ENCODE results near the gene CTSG.

CTSG gene, protein sequence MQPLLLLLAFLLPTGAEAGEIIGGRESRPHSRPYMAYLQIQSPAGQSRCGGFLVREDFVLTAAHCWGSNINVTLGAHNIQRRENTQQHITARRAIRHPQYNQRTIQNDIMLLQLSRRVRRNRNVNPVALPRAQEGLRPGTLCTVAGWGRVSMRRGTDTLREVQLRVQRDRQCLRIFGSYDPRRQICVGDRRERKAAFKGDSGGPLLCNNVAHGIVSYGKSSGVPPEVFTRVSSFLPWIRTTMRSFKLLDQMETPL

DNA sequence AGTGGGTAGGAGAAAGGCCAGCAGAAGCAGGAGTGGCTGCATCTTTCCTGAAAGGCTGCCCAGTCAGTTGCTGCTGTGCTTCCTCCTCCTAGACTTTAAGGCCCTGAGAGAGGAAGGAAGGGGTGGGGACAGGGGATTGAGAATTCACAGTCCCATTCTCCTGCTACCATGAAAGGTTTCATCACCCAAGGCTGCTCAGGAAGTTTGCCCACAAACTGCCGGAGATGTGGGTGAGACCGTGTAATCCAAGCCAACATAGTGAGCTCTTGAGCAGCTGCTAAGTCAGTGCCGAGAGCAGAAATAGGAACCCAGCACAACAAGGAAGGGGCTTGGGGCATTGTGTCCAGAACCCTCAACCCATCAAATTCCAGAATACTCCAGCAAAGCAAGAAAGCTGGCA is at the start of gene CTSG:
CTSG (minus strand) TSS at position 69 of the 400 bp plus-strand sequence; CDS start at position 42, 27 bp downstream.
- TF ChIP-seq, protein P1, sequence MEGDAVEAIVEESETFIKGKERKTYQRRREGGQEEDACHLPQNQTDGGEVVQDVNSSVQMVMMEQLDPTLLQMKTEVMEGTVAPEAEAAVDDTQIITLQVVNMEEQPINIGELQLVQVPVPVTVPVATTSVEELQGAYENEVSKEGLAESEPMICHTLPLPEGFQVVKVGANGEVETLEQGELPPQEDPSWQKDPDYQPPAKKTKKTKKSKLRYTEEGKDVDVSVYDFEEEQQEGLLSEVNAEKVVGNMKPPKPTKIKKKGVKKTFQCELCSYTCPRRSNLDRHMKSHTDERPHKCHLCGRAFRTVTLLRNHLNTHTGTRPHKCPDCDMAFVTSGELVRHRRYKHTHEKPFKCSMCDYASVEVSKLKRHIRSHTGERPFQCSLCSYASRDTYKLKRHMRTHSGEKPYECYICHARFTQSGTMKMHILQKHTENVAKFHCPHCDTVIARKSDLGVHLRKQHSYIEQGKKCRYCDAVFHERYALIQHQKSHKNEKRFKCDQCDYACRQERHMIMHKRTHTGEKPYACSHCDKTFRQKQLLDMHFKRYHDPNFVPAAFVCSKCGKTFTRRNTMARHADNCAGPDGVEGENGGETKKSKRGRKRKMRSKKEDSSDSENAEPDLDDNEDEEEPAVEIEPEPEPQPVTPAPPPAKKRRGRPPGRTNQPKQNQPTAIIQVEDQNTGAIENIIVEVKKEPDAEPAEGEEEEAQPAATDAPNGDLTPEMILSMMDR (IDR thresholded peaks at IDR 0.05; ENCODE audit: control insufficient read depth, extremely low read depth, insufficient read depth), result no peak
- no peak within 1 kb of the TSS for H3K4me3 ChIP-seq (ENCODE audit: low read depth, low read length)
- no peak for DNase-seq (ENCODE audit: low read depth)

DNA sequence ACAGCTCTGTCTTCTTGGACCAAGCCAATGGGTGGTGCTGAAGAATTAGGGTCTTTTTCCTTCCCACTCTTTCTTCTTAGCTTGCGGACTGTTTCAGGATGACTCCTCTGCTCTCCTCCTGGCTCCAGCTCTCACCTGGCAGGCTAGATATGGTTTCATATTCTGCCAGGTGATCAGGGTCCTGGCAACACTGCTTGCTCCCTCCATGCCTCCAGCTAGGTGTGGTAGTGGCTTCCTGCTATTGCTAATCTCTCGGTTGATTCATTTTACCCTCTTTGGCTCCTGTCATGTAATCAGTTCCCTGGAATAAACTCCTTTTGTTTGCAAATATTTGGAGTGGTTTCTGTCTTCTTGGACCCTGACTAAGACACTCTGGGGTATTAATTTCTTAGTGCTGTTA is 37.7 kb upstream of the CTSG start:
- no peak for DNase-seq (ENCODE audit: low read depth)
- TF ChIP-seq, protein P1 (IDR thresholded peaks at IDR 0.05; ENCODE audit: control insufficient read depth, extremely low read depth, insufficient read depth), result no peak
- H3K4me3 ChIP-seq (ENCODE audit: low read depth, low read length), result no peak overlapping the region

DNA sequence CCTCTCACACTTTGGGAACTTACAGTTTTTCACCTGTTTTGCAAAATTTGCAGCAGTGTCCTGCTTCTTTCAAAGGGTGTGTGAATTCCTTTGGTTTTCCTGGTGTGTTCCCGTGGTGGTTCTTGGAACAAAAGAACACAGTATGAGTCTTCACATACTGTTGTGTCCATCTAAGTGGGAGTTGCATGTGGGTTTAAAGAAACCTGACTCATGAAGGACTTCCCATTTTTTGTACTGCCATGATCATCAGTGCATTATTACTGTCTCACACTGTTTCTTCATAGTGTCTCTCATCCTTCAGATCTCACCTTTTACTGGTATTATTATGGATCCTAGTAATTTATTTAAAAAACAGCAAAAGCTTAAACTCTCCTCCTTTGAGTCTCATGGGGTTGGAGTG is 37.2 kb upstream of the CTSG start:
- DNase-seq (ENCODE audit: low read depth), result no peak
- H3K4me3 ChIP-seq (ENCODE audit: low read depth, low read length), result no peak overlapping the region
- TF ChIP-seq, protein P1 (IDR thresholded peaks at IDR 0.05; ENCODE audit: control insufficient read depth, extremely low read depth, insufficient read depth), result no peak

DNA sequence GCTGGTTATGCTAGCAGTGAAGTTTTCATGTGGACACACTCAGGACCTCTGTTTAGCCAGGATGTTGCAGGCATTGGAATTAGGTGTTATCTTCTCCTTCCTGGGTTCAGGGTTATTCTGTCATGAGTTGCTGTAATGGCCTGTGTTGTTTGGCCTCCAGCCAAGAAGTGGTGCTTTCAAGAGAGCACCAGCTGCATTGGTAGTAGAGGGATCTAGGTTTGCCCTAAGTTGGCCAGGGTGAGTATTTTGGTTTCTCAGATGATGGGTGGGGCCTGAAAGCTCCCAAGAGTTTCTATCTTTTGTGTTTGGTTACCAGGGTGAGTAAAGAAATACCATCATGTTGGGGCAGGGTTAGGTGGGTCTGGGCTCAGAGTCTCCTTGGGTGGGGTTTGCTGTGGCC is 36.1 kb upstream of the CTSG start:
- TF ChIP-seq, protein P1 (IDR thresholded peaks at IDR 0.05; ENCODE audit: control insufficient read depth, extremely low read depth, insufficient read depth), result no peak
- no peak overlapping the region for H3K4me3 ChIP-seq (ENCODE audit: low read depth, low read length)
- DNase-seq (ENCODE audit: low read depth), result no peak

DNA sequence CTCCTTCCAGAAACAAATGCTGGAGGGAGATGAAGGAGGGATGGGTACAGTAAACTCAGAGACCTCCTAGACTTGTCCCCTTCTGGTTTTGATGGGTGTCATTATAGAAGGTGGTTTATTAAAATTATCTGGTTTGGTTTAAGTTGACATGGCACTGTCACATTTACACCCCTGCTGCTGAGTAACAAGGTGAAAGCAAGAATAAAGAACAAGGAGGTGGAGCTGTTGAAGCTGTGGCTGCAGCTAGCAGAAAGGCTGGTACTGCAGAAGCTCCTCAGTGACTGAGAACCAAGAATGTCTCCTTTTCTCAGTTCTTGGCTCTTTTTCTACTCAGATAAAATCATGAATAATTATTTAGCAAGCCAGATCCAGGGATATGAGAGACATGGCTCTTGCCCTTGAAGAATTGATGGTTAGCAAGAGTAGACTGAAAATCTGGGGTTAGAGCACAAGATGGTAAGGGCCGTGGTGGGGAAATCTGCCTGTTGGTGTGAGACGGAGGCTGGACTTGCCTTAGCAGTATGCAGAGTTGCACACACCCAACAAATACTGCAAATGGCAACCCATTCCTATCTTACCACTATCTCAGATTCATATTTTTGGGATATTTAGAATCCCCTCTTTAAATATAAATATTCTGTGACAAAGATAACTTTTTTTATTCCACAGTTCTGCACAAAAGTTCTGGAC is 33.8 kb upstream of the CTSG start, which contains the start of gene GZMH:
GZMH (minus strand) TSS at position 31 of the 690 bp plus-strand sequence. CDS start 72 bp downstream, outside the sequence.
- DNase-seq (ENCODE audit: low read depth), result no peak
- no peak within 1 kb of the TSS for H3K4me3 ChIP-seq (ENCODE audit: low read depth, low read length)
- TF ChIP-seq, protein P1 (IDR thresholded peaks at IDR 0.05; ENCODE audit: control insufficient read depth, extremely low read depth, insufficient read depth), result no peak

DNA sequence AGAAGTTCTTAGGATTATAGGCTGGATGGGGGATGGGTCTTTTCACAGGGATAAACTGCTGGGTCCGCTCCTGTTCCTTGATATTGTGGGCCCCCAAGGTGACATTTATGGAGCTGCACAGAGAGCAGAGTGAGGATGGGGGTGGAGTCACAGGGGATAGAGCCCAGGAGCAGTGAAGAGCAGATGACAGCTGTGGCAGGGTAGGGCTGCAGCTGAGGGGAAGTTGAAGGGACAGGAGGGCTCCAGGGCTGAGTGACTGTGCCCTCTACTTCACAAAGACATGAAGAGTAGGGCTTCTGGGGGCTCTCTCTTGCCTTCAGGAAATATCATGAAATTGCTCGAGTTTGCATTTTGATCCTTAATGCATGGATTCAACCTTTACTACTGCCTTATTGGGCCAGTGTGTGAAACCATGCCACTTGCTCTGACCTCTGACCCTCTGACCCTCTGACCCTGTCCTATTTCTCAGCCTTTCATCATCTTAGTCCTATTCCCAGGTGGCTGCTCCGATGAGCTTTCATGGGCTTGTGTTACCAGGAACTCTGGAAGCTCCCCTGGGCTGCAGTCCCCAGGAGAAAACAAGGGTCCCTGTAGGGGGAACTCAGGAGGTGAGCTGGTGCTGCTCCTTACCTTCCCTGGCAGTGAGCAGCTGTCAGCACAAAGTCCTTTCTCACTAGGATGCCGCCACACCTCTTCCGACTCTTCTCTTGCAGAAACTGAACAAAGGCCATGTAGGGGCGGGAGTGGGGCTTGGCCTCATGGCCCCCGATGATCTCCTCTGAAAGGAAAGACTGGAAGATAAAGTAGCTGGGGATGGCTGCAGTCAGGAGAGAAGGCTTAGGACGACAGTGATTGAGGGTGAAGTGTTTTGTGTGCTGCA is 31.8 kb upstream of the CTSG start:
- TF ChIP-seq, protein P1 (IDR thresholded peaks at IDR 0.05; ENCODE audit: control insufficient read depth, extremely low read depth, insufficient read depth), result no peak
- no peak for DNase-seq (ENCODE audit: low read depth)
- H3K4me3 ChIP-seq (ENCODE audit: low read depth, low read length), result no peak overlapping the region
